ENCODE data around the gene ZNF524. TPM values are rescaled to one million over a fixed set of nuclear protein-coding genes. Genes with fewer than 3 reads are reported as not detected.
A peak's percentile ranks its signal among the peaks of the same experiment; 100 is the strongest.

ZNF524 gene
- total RNA-seq, 3 donors from 2014 or later: 25.5 to 27.1 (median 26.5) TPM

DNA sequence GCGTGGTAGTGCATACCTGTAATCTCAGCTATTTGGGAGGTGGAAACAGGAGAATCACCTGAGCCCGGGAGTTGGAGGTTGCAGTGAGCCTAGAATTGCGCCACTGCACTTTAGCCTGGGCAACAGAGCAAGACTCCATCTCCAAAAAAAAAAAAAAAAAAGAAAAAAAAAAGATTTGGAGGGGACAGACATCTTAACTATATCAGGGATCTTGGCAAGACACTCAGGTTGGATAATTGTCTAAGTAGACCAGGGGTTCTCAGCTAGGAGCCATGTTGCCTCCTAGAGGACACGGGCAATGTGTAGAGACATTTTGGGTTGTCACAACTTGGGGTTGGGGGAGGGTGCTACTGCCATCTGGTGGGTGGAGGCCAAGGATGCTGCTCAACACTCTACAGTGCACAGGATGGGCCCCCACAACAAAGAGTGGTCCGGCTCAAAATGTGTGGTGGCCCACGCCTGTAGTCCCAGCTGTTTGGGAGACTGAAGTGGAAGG lies 38.8 kb downstream of the ZNF524 start:
- TF ChIP-seq CTCF (IDR thresholded peaks at IDR 0.05): no peak
- Histone ChIP-seq H3K36me3 (ENCODE audit: low read depth) (no peaks in the 10 kb centered on the region), H3K9me3 (no peaks in the 10 kb centered on the region), H3K4me3 (no peak overlapping the region), H3K4me1 (ENCODE audit: low read depth) (peaks cover 34% of the 10 kb centered on the region)
- no peak for ATAC-seq
- intact Hi-C loops (cut with DNase I, micrococcal nuclease): no loop called here
- peak in 2 of 3 donors; percentile 32 to 49 for DNase-seq

DNA sequence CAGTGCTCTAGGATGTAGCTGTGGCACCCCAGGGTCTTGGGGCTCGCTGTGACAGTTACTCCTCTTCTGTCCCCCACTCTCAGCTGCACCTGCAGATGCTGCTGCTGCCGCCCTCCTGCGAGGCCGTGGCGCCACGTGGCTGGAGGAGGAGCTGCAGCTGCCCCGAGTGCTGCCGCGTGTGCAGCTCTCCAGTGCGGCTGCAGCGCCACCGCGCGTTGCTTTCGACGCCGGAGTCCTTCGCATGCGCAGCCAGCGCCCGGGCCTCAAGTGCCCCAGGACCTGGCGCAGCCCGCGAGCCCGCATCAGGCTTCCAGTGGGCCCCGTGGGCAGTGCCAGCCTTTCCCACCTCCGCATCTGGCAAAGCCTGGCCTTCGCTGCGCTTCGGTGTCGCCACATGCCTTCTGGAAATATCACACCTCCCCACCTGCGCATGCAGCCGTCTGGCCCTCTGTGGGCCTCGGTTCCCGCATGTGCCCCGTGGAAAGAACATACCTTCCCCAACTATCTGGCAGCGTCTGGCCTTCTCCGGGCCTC lies 40.0 kb downstream of the ZNF524 start:
- DNase-seq: peak; percentile 65 to 86 (median 73)
- H3K4me1 ChIP-seq (ENCODE audit: low read depth): peaks cover 43% of the 10 kb centered on the region

GRCh38 chr19:55640577-55641425 lies 40.7 kb downstream of the ZNF524 start, which contains the start of gene ZNF580:
TSS of gene ZNF580 (plus strand) at chr19:55641002. CDS start at chr19:55642509, 1,507 bp downstream.
- TF ChIP-seq CTCF (IDR thresholded peaks at IDR 0.05): no peak
- intact Hi-C loops (cut with DNase I, micrococcal nuclease): no loop called here
- H3K4me1 ChIP-seq (ENCODE audit: low read depth): peaks cover 38% of the 10 kb centered on the region
- peak; percentile 59 to 82 (median 79) for DNase-seq
- H3K36me3 ChIP-seq (ENCODE audit: low read depth): no peaks in the 10 kb centered on the region
- peak within 1 kb of the TSS; percentile 46 for H3K4me3 ChIP-seq
- H3K9me3 ChIP-seq: no peaks in the 10 kb centered on the region
- peak; percentile 67 for ATAC-seq

More for the DNA sequence above, 40.0 kb downstream of the ZNF524 start:
- no peak for TF ChIP-seq CTCF (IDR thresholded peaks at IDR 0.05)
- H3K36me3 ChIP-seq (ENCODE audit: low read depth): no peaks in the 10 kb centered on the region
- no peaks in the 10 kb centered on the region for H3K9me3 ChIP-seq
- intact Hi-C loops (cut with DNase I, micrococcal nuclease): no loop called here
- no peak overlapping the region for H3K4me3 ChIP-seq
- peak; percentile 6 for ATAC-seq

DNA sequence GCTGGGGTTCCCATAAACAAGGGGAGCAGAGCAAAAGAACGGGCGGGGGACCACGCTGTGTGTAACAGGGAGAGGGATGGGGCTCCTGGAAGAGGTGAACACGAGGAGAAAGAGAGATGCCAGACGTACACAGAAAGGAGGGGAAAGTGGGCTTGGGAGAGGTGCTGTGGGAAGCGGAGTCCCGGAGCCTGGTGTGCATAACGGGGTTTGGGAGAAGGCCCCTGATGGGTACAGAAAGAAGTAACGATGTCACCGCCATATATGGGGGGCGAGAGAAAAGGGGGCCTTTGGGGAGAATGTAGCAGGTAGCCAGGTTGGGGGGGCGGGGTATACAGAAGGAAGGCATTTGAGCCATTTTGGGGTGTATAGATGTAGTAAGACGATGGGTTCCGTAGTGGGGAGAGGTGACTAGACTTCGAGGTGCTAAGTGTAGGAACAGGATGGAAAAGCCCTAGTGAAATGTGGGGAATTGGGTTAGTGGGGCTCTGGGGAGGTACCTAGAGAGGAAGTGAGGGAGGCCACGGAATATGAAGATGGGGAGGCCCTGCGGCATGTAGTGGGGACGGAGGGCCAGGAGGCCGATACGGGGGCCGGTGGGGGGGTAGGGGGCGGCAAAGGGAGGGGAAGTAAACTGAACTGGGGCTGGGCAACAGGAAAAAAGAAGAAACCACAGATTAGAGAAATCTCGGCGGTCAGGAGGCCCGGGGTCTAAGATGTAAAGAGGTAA lies 41.5 kb downstream of the ZNF524 start:
- intact Hi-C loops (cut with DNase I, micrococcal nuclease): no loop called here
- DNase-seq (peak in 1 of 3 donors; percentile 41), ATAC-seq (peak; percentile 0)
- Histone ChIP-seq H3K36me3 (ENCODE audit: low read depth) (no peaks in the 10 kb centered on the region), H3K4me1 (ENCODE audit: low read depth) (peaks cover 30% of the 10 kb centered on the region), H3K9me3 (no peaks in the 10 kb centered on the region), H3K4me3 (peak overlapping the region; percentile 46)
- TF ChIP-seq CTCF (IDR thresholded peaks at IDR 0.05): no peak

- H3K9me3 ChIP-seq: no peaks in the 10 kb centered on the region
- DNase-seq: peak; percentile 37 to 73 (median 64)
- no peak overlapping the region for H3K4me3 ChIP-seq
- no peak for TF ChIP-seq CTCF (IDR thresholded peaks at IDR 0.05)
- intact Hi-C loops (cut with DNase I, micrococcal nuclease): no loop called here
- H3K4me1 ChIP-seq (ENCODE audit: low read depth): peaks cover 29% of the 10 kb centered on the region
- H3K36me3 ChIP-seq (ENCODE audit: low read depth): no peaks in the 10 kb centered on the region
- ATAC-seq: peak; percentile 19
Measured at GRCh38 chr19:55642153-55643002, 42.3 kb downstream of the ZNF524 start.

Measured in mucosa of descending colon (tissue), 3 donors.